Tibial nerve (tissue), 4 donors: ENCODE measurements around the gene MPV17L. TPM values are rescaled to one million over a fixed set of nuclear protein-coding genes. Genes with fewer than 3 reads are reported as not detected.
"Not testable (repeated sequence)": the region's sequence is repeated elsewhere in the genome, so short reads cannot be mapped to it uniquely, and the experiment has no call there.

Experiments
- DNase-seq, 2 donors: peaks; one replicate each; pipeline ENCODE4 v3.0.0-alpha.2; 2019; ENCODE audit warnings: low spot score in 2 of 2
- H3K27ac ChIP-seq, 4 donors: fragments of 200-600 bp; sonication (generic) in 3 of 4; one replicate each; pipeline ENCODE4 v1.5.1; 2017 to 2019; ENCODE audit warnings: mild to moderate bottlenecking in 1 of 4
- H3K27me3 ChIP-seq, 2 donors: fragments of 200-600 bp; sonication (generic) in 1 of 2; one replicate each; pipeline versions ENCODE4 v1.5.1 to v1.6.0; 2017 to 2019
- H3K36me3 ChIP-seq, 3 donors: fragments of 200-600 bp; sonication (generic); one replicate each; pipeline ENCODE4 v1.5.1; 2018 to 2019
- H3K4me1 ChIP-seq, 4 donors: fragments of 200-600 bp; sonication (generic) in 3 of 4; one replicate each; pipeline ENCODE4 v1.5.1; 2017 to 2019
- H3K4me3 ChIP-seq, 4 donors: fragments of 200-600 bp; sonication (generic) in 3 of 4; one replicate each; pipeline ENCODE4 v1.5.1; 2017 to 2019; ENCODE audit warnings: mild to moderate bottlenecking in 1 of 4, moderate library complexity in 1 of 4
- H3K9me3 ChIP-seq, 4 donors: fragments of 200-600 bp; sonication (generic) in 3 of 4; one replicate each; pipeline ENCODE4 v1.5.1; 2017 to 2019
- EP300 ChIP-seq, 2 donors: sonication (generic); formaldehyde crosslinking; IDR thresholded peaks; one replicate each; pipeline ENCODE4 v1.6.1; 2017; ENCODE audit warnings: antibody characterized with exemption in 2 of 2, mild to moderate bottlenecking in 1 of 2
- POLR2A ChIP-seq, 2 donors: fragments of 450-650 bp; IDR thresholded peaks; one replicate each; pipeline ENCODE4 v1.6.1; 2017; ENCODE audit warnings: antibody characterized with exemption in 2 of 2, mild to moderate bottlenecking in 2 of 2, moderate library complexity in 2 of 2
- WGBS, 2 donors: methylation state at CpG; one replicate each; pipeline ENCODE4 v1.1.5; 2018; 5-methylcytosine and 5-hydroxymethylcytosine counted together
- total RNA-seq, 4 donors: library from RNA; depleted of rRNA; stranded (reverse); fragments of >200 nt; gene quantifications; one replicate each; pipeline ENCODE4 v1.1.0, GENCODE V29; 2016
- TF ChIP-seq, protein P1 (sequence below), 5 experiments: fragments of 200-600 bp in 3 of 5; fragments of 450-650 bp in 2 of 5; sonication (generic) in 3 of 5; IDR thresholded peaks; one replicate each; pipeline ENCODE4 v1.5.1; 2016 to 2019; ENCODE audit warnings: antibody characterized with exemption in 5 of 5, mild to moderate bottlenecking in 3 of 5, moderate library complexity in 2 of 5

The MPV17L gene
- total RNA-seq, 4 donors from 2014 or later: 5.9 to 18.6 (median 11.8) TPM

DNA sequence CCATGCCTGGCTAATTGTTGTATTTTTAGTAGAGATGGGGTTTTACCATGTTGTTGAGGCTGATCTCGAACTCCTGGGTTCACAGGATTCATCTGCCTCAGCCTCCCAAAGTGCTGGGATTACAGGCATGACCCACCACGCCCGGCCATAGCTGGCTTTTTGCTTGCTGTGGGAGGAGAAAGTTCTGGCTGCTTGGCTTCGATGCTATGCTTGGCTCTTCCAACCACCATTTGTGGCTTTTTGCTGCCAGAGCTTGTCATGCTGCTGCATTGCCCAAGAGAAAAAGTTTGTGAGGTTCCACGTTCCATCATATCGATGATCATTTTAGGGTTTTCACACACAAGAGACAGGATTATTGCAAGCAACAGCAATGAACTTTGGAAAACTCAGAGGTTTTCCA, 55.1 kb downstream of the MPV17L start:
- H3K36me3 ChIP-seq: peaks cover 0 to 12% (median 0%) of the 10 kb centered on the region in 3 donors
- 79 to 88% methylated on average over 6 of the region's 6 CpGs for WGBS, 2 donors
- no peak overlapping the region for H3K27ac ChIP-seq
- no peak for DNase-seq
- no peaks in the 10 kb centered on the region for H3K27me3 ChIP-seq
- no peaks in the 10 kb centered on the region for H3K4me1 ChIP-seq
- TF ChIP-seq, protein P1, sequence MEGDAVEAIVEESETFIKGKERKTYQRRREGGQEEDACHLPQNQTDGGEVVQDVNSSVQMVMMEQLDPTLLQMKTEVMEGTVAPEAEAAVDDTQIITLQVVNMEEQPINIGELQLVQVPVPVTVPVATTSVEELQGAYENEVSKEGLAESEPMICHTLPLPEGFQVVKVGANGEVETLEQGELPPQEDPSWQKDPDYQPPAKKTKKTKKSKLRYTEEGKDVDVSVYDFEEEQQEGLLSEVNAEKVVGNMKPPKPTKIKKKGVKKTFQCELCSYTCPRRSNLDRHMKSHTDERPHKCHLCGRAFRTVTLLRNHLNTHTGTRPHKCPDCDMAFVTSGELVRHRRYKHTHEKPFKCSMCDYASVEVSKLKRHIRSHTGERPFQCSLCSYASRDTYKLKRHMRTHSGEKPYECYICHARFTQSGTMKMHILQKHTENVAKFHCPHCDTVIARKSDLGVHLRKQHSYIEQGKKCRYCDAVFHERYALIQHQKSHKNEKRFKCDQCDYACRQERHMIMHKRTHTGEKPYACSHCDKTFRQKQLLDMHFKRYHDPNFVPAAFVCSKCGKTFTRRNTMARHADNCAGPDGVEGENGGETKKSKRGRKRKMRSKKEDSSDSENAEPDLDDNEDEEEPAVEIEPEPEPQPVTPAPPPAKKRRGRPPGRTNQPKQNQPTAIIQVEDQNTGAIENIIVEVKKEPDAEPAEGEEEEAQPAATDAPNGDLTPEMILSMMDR (IDR thresholded peaks at IDR 0.05): no peak
- no peak for TF ChIP-seq EP300 (IDR thresholded peaks at IDR 0.05)
- TF ChIP-seq POLR2A (IDR thresholded peaks at IDR 0.05): no peak
- H3K4me3 ChIP-seq: no peak overlapping the region
- no peaks in the 10 kb centered on the region for H3K9me3 ChIP-seq

DNA sequence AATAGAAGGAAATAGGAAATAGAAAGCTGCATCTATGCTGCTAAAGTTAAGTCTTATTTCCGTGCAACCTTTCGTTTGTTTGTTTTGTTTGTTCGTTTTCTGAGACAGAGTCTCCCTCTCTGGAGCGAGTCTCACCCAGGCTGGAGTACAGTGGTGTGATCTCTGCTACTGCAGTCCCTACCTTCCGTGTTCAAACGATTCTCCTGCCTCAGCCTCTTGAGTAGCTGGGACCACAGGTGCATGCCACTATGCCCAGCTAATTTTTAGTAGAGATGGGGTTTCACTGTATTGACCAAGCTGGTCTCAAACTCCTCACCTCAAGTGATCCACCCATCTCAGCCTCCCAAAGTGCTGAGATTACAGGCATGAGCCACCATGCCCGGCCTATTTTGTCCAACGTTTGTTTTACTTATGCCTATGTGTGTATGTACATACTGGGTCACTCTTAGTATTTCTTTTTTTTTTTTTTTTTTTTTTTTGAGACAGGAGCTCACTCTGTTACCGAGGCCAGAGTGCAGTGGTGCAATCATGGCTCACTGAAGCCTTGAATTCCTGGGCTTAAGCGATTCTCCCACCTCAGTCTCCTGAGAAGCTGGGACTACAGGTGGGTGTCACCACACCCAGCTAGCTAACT, 55.7 kb downstream of the MPV17L start:
- Histone ChIP-seq H3K27ac (no peak overlapping the region), H3K4me1 (no peaks in the 10 kb centered on the region), H3K27me3 (no peaks in the 10 kb centered on the region), H3K4me3 (no peak overlapping the region), H3K9me3 (no peaks in the 10 kb centered on the region), H3K36me3 (peaks cover 0 to 12% (median 0%) of the 10 kb centered on the region in 3 donors)
- 86 to 88% methylated on average over 10 of the region's 10 CpGs for WGBS, 2 donors
- DNase-seq: no peak
- no peak for TF ChIP-seq POLR2A (IDR thresholded peaks at IDR 0.05)
- TF ChIP-seq, protein P1 (IDR thresholded peaks at IDR 0.05): no peak

DNA sequence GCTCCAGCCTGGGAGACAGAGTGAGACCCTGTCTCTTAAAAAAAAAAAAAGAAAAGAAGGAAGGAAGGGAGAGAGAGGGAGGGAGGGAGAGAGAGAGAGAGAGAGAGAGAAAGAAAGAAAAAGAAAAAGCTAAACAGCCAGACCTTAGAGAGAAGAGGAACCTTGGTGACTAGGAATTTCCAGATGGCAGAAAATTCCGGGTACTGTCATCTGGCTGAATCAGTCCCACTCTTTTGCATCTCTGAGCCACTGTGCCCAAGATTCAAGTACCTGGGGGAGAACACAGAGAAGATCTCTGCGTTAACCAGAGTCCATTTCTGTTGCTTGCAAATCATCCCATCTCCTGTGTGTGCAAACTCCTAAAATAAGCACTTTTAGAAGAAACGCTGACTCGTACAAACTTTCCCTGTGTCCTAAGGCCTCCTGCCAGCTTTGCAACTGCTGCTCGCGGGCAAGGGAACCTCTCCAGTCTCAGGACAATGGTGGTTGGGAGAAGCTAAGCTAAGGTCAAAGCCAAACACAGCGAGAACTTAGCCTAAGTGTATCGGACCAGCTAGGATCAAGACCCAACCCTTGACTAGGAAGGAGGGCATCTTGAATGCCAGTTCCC, 56.8 kb downstream of the MPV17L start:
- H3K27ac ChIP-seq: no peak overlapping the region
- H3K4me3 ChIP-seq: no peak overlapping the region
- DNase-seq: no peak
- 61 to 62% methylated on average over 8 of the region's 8 CpGs for WGBS, 2 donors
- H3K27me3 ChIP-seq: no peaks in the 10 kb centered on the region
- peaks cover 0 to 12% (median 0%) of the 10 kb centered on the region in 3 donors for H3K36me3 ChIP-seq
- H3K9me3 ChIP-seq: no peaks in the 10 kb centered on the region
- H3K4me1 ChIP-seq: no peaks in the 10 kb centered on the region
- TF ChIP-seq POLR2A (IDR thresholded peaks at IDR 0.05): no peak
- TF ChIP-seq EP300 (IDR thresholded peaks at IDR 0.05): no peak
- TF ChIP-seq, protein P1 (IDR thresholded peaks at IDR 0.05): no peak

DNA sequence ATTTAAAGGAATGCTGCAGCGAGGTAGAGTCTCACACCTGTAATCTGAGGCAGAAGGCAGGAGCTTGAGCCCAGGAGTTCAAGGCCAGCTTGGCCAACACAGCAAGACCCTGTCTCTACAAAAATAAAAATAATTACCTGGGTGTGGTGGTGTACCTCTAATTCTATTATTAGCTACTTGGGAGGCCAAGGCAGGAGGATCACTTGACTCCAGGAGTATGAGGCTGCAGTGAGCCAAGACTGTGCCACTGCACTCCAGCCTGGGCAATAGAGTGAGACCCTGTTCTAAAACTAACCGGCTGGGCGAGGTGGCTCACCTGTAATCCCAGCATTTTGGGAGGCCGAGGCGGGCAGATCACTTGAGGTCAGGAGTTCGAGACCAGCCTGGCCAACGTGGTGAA, 57.7 kb downstream of the MPV17L start:
- not testable (repeated sequence) for DNase-seq, H3K36me3 ChIP-seq, H3K9me3 ChIP-seq, H3K27ac ChIP-seq, H3K27me3 ChIP-seq, H3K4me1 ChIP-seq, H3K4me3 ChIP-seq
- WGBS, 2 donors: 87 to 94% methylated on average over 7 of the region's 7 CpGs

DNA sequence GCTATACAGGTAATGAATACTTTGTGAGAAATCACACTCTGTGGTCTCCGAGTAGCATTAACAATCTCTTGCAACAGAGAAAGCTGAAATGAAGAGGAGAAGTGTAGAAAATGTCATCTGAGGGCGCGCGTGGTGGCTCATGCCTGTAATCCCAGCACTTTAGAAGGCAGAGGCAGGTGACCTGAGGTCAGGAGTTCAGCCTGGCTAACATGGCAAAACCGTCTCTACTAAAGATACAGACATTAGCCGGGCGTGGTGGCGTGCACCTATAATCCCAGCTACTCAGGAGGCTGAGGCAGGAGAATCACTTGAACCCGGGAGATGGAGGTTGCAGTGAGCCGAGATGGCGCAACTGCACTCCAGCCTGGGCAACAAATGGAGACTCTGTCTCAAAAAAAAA, 59.4 kb downstream of the MPV17L start:
- not testable (repeated sequence) for H3K4me1 ChIP-seq, H3K27me3 ChIP-seq, H3K4me3 ChIP-seq, DNase-seq, H3K36me3 ChIP-seq, H3K27ac ChIP-seq, H3K9me3 ChIP-seq
- 91 to 92% methylated on average over 11 of the region's 11 CpGs for WGBS, 2 donors

DNA sequence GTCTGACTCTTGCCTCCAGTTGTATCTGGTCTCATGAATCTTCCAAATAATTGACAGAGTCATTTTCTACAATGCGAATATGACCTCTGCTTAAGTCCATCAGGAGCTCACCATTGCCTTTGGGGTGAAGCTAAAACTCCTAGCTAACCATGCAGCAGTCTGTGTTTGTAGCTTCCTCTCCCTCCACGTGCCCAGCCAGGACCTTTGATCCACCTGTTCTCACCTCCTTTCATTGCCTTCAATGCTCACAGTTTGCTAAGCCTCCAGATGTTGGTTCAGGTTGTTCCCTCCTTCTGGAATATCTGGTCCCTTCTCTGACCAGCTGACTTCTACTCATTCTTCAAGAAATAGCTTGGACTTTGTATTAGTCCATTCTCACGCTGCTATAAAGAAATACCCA, 61.8 kb downstream of the MPV17L start:
- TF ChIP-seq EP300 (IDR thresholded peaks at IDR 0.05) (no peak), POLR2A (IDR thresholded peaks at IDR 0.05) (no peak)
- TF ChIP-seq, protein P1 (IDR thresholded peaks at IDR 0.05): no peak
- WGBS, 2 donors: 88 to 93% methylated on average over 3 of the region's 3 CpGs
- Histone ChIP-seq H3K4me1 (peaks cover 0 to 4% (median 0%) of the 10 kb centered on the region in 4 donors), H3K27ac (no peak overlapping the region), H3K36me3 (peaks cover 0 to 6% (median 0%) of the 10 kb centered on the region in 3 donors), H3K27me3 (no peaks in the 10 kb centered on the region), H3K9me3 (no peaks in the 10 kb centered on the region), H3K4me3 (no peak overlapping the region)
- no peak for DNase-seq
